Activated CD8-positive, alpha-beta memory T cell treated with anti-CD3 and anti-CD28 coated beads, Interleukin-2, amount 50 U/mL, for 1 hour (primary cell): ENCODE measurements around the gene CTSZ.
"Not testable (repeated sequence)": the region's sequence is repeated elsewhere in the genome, so short reads cannot be mapped to it uniquely, and the experiment has no call there.

Experiments used
- DNase-seq: peaks from one replicate; pipeline ENCODE4 v3.0.0-alpha.2; 2020; ENCODE audit errors: extremely low read depth

The CTSZ gene

GRCh38 chr20:58978351-58979190, 28.5 kb downstream of the CTSZ start:
- DNase-seq: no peak

DNA sequence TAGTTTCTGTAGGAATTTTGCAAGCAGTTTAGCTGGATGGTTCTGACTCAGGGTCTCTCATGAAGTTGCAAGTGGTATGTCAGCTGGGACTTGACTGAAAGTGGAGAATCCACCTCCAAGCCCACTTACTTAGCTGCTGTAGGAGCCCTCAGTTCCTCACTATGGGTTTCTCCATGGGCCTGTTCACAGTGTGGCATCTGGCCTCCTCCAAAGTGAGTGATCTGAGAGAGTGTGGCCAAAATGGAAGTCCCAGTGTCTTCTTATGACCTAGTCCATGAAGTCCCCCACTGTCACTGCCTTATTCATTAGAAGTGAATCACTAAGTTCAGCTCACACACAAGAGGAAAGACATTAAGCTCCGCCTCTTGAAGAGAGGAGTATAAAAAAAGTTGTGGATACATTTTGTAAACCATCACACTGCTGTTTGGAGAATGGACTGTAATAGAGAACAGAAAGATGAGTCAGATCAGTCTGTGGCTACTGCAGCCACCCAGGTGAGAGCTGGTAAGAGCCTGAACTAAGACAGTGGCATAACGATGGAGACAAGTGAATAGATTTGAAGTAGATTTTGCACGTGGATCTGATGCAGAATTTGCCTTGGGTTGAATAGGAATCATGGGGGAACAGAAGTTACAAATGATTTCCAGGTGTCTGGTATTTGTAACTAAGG, 30.9 kb downstream of the CTSZ start:
- DNase-seq: no peak

- DNase-seq: no peak
Observed at GRCh38 chr20:58975353-58975752, 31.7 kb downstream of the CTSZ start.

- no peak for DNase-seq
Observed at GRCh38 chr20:58973866-58974265, 33.2 kb downstream of the CTSZ start.

- DNase-seq: no peak
Observed at GRCh38 chr20:58973179-58973578, 33.9 kb downstream of the CTSZ start.

- DNase-seq: no peak
Observed at GRCh38 chr20:58971429-58971828, 35.6 kb downstream of the CTSZ start.

DNA sequence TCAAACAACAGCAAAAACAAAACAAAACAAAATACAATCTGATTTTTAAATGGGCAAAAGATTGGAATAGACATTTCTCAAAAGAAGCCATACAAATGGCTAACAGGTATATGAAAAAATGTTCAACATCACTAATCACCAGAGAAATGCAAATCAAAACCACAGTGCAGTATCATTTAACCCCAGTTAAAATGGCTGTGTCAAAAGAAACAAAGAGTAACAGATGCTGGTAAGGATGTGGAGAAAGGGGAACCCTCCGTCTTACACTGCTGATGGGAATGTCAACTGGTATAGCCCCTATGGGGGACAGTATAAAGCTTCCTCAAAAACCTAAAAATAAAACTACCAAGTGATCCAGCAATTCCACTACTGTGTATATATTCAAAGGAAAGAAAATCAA, 36.9 kb downstream of the CTSZ start:
- no peak for DNase-seq

- DNase-seq: no peak
Observed at GRCh38 chr20:58969439-58969838, 37.6 kb downstream of the CTSZ start.

- DNase-seq: no peak
Observed at GRCh38 chr20:58967652-58968429, 39.2 kb downstream of the CTSZ start.

DNA sequence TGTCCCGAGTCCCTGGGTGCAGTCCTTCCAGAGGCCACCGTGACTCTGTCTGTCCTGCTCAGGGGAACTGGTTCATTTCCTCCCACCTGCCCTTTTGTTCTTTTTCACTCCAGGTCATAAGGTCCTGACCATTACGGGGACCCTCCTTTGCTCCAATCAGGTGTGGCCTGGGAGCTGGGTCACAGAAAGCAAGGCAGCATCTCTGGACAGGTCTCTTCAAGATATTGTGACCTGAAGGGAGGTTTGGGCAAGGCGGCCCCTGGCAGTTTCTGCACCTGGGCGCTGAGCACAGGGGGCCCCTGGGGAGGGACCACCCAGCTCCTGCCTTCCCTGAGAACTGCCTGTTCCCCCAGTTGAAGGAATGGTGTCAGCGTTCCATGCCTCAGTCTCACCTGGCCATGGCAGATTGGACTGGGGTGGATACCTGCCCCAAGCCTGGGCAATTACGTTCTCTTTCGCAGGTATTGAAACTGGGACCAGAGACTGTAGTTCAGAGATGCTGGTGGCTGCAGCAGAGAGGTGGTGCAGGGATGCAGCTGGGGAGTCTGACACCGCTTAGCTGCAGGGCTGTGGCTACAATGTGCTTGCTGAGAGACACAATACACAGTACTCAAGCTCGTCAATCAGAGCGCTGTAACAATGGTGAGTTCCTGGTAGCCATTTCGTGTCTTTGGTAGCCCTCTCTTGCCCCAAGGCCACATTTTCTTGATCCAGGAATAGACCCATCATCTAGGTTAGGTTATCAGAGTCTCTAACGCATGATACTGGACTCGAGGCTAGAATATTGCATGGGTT, 41.6 kb downstream of the CTSZ start:
- DNase-seq: no peak

DNA sequence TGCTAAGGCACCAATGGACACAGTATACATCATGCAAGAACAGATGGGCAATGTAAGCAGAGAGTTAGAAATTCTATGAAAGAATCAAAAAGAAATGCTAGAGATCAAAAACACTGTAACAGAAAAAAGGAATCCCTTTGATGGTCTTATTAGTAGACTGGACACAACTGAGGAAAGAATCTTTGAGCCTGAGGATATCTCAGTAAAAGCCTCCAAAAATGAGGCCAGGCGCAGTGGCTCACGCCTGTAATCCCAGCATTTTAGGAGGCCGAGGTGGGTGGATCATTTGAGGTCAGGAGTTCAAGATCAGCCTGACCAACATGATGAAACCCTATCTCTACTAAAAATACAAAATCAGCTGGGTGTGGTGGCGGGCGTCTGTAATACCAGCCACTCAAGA, 43.1 kb downstream of the CTSZ start:
- DNase-seq: not testable (repeated sequence)

- DNase-seq: no peak
Observed at GRCh38 chr20:58963060-58963584, 43.9 kb downstream of the CTSZ start.

- DNase-seq: no peak
Observed at GRCh38 chr20:58959652-58960051, 47.4 kb downstream of the CTSZ start.

GRCh38 chr20:58956078-58956477, 51.0 kb downstream of the CTSZ start:
- no peak for DNase-seq

GRCh38 chr20:58953050-58953449, 54.0 kb downstream of the CTSZ start:
- no peak for DNase-seq

- no peak for DNase-seq
Observed at GRCh38 chr20:58950603-58951002, 56.5 kb downstream of the CTSZ start.

DNA sequence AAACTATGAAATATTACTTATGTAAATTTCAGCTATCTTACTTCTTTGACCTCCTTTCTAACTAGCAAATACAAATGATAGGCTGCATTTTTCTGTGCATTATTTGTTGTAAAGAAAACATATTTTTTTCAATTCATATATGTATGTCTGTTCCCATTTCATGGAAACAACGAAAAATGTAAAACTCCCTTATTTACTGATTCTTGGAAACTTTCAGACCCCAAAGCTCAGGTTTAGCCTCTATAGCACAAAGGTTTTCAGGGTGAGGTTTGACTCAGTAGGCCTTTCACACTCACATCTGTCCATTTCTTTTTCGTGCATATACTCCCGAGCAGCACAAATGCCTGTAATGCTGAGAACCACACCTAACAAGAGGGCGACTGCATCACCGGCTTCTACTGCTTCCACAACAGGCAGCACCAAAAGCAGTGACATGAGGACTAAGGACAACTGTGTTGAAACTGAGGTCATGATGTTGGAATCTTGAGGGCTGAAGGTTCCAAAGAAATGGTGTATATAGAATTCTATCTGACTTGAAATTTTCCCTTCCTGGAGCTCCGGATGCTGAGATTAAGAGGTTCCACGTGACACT, 59.2 kb downstream of the CTSZ start:
- not testable (repeated sequence) for DNase-seq

GRCh38 chr20:58945965-58946631, 61.0 kb downstream of the CTSZ start:
- no peak for DNase-seq
